Bronchial epithelial cell (primary cell): Measurements from ENCODE around the gene TBC1D22A. TPM values are rescaled to one million over a fixed set of nuclear protein-coding genes. Genes with fewer than 3 reads are reported as not detected.

Experiments
- DNase-seq: peaks from one replicate; pipeline ENCODE4 v3.0.0-alpha.2; 2010; ENCODE audit warnings: low read depth
- FAIRE-seq: peaks from 2 replicates; lab custom pipeline; 2011; peaks lifted over from hg19 to GRCh38; lab: Jason Lieb, UNC
- H3K27me3 ChIP-seq: 2 replicates; pipeline ENCODE4 v1.5.1; 2011; ENCODE audit warnings: low read length; ENCODE audit not compliant: control insufficient read depth, insufficient read depth
- H3K36me3 ChIP-seq: 2 replicates; pipeline ENCODE4 v1.5.1; 2011; ENCODE audit warnings: low read length; ENCODE audit not compliant: control insufficient read depth, insufficient read depth
- H3K4me3 ChIP-seq: 2 replicates; pipeline ENCODE4 v1.5.1; 2011; ENCODE audit warnings: mild to moderate bottlenecking, low read depth, low read length, control low read depth
- total RNA-seq: library from RNA; depleted of rRNA; stranded (reverse); fragments of >200 nt; gene quantifications from 2 replicates; pipeline ENCODE4 v1.2.1, GENCODE V29; 2014
- TF ChIP-seq, protein P1 (sequence below): IDR thresholded peaks from 2 replicates; pipeline ENCODE4 v1.5.1; 2011; ENCODE audit warnings: mild to moderate bottlenecking, moderate library complexity, low read length, control low read depth, inconsistent platforms; ENCODE audit not compliant: insufficient read depth, severe bottlenecking

The TBC1D22A gene
- total RNA-seq, 1 donor from 2014 or later: 10.0 TPM

GRCh38 chr22:46869831-46870441, 107.5 kb downstream of the TBC1D22A start:
- no peak overlapping the region for H3K4me3 ChIP-seq
- H3K36me3 ChIP-seq: no peaks in the 10 kb centered on the region
- no peak for FAIRE-seq
- DNase-seq: no peak
- TF ChIP-seq, protein P1, sequence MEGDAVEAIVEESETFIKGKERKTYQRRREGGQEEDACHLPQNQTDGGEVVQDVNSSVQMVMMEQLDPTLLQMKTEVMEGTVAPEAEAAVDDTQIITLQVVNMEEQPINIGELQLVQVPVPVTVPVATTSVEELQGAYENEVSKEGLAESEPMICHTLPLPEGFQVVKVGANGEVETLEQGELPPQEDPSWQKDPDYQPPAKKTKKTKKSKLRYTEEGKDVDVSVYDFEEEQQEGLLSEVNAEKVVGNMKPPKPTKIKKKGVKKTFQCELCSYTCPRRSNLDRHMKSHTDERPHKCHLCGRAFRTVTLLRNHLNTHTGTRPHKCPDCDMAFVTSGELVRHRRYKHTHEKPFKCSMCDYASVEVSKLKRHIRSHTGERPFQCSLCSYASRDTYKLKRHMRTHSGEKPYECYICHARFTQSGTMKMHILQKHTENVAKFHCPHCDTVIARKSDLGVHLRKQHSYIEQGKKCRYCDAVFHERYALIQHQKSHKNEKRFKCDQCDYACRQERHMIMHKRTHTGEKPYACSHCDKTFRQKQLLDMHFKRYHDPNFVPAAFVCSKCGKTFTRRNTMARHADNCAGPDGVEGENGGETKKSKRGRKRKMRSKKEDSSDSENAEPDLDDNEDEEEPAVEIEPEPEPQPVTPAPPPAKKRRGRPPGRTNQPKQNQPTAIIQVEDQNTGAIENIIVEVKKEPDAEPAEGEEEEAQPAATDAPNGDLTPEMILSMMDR: no peak
- H3K27me3 ChIP-seq: no peaks in the 10 kb centered on the region

GRCh38 chr22:46871826-46872225, 109.4 kb downstream of the TBC1D22A start:
- no peaks in the 10 kb centered on the region for H3K36me3 ChIP-seq
- no peak for DNase-seq
- FAIRE-seq: no peak
- H3K4me3 ChIP-seq: no peak overlapping the region
- H3K27me3 ChIP-seq: no peaks in the 10 kb centered on the region
- TF ChIP-seq, protein P1: no peak

GRCh38 chr22:46875089-46875488, 112.6 kb downstream of the TBC1D22A start:
- TF ChIP-seq, protein P1: no peak
- DNase-seq: no peak

GRCh38 chr22:46876357-46876934, 114.0 kb downstream of the TBC1D22A start:
- no peak for FAIRE-seq
- no peak for DNase-seq
- TF ChIP-seq, protein P1: no peak
- no peaks in the 10 kb centered on the region for H3K36me3 ChIP-seq
- no peak overlapping the region for H3K4me3 ChIP-seq
- H3K27me3 ChIP-seq: no peaks in the 10 kb centered on the region

More at GRCh38 chr22:46875089-46875488, 112.6 kb downstream of the TBC1D22A start:
- Histone ChIP-seq H3K27me3 (no peaks in the 10 kb centered on the region), H3K36me3 (no peaks in the 10 kb centered on the region), H3K4me3 (no peak overlapping the region)
- no peak for FAIRE-seq

DNA sequence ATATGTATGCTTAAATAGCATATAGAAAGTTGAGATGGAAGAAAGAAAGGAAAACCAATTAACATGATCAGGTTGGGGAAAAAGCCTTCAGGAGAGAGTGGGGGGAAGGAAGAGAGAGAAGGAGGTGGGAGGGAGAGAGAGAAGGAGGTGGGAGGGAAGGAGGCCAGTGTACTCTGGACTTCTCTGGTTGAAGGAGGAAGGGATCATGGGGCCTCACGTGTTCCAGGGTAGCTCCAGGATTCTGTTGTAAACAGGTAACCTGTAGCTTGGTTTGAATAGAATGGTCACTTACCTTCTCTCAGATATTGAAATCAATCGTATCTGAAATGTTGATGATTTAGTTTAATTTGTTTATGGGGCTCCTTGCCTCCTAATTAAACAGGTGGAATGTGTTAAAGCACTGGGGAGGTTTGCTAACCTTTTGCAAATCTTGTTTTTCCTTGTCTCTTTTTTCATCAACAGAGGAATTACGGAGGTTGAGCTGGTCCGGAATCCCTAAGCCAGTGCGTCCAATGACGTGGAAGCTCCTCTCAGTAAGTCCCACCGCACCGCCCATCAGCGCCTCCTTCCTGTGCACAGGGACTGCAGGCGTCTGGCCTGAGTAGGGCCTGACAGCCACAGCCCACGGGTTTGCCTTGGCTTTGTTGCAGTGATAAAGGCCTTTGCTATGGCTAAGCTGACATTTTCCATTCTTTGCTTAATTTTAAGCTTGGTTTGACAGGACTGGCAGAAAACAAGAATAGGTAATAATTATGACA, 115.9 kb downstream of the TBC1D22A start:
- TF ChIP-seq, protein P1: no peak
- H3K27me3 ChIP-seq: no peaks in the 10 kb centered on the region
- H3K36me3 ChIP-seq: no peaks in the 10 kb centered on the region
- FAIRE-seq: no peak
- no peak for DNase-seq
- no peak overlapping the region for H3K4me3 ChIP-seq
